Neural progenitor cell (in vitro differentiated cells): ENCODE data around the gene C9orf50.

Source experiments
- CTCF ChIP-seq: fragments of 200-600 bp; sonication (generic); IDR thresholded peaks from 2 replicates; pipeline ENCODE4 v1.5.1; 2017; ENCODE audit warnings: antibody characterized with exemption, mild to moderate bottlenecking
- EZH2 ChIP-seq: fragments of 200-600 bp; sonication (generic); IDR thresholded peaks from 2 replicates; pipeline ENCODE4 v1.6.1; 2017; ENCODE audit warnings: antibody characterized with exemption, mild to moderate bottlenecking, moderate library complexity

- no peak for TF ChIP-seq CTCF
- no peak for TF ChIP-seq EZH2
These were observed 46.9 kb upstream of the C9orf50 start for GRCh38 chr9:129667850-129668249.
